ENCODE results near the gene MSLN.

The MSLN gene

DNA sequence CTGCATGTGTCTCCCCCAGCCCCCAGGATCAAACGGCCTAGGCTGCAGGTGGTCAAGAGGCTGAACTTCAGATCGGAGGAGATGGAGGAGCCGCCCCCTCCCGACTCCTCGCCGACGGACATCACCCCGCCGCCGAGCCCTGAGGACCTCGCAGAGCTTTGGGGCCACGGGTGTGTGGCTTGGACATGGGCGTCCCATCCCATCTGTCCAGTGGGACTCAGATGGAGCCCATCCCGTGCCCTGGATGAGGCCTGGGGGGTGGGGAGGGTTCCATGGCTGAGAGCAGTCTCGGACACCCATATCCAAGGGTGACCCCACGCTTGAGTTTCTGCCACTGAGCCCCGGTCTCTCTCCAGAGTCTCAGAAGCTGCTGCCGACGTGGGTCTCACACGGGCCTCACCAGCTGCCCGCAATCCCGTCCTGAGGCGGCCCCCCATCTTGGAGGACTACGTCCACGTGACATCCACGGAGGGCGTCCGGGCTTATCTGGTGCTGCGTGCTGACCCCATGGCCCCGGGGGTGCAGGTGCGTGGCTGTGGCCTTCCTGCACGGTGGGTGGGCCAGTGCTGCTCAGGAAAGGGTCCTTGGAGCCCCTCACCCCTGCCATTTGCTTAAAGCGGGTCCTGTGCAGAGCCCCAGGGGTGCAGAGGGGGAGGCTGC lies 28.8 kb downstream of the MSLN start:
- no peak for TF ChIP-seq JUND (IDR thresholded peaks at IDR 0.05; ENCODE audit: low read depth)
- no peak for DNase-seq (ENCODE audit: low read depth in 1 of 2, low spot score in 1 of 2)
- in situ Hi-C loops (cut with HindIII; ENCODE audit: low pct_unique_long_range_greater_than_20kb, low sequenced_read_pairs) = no loop called here

DNA sequence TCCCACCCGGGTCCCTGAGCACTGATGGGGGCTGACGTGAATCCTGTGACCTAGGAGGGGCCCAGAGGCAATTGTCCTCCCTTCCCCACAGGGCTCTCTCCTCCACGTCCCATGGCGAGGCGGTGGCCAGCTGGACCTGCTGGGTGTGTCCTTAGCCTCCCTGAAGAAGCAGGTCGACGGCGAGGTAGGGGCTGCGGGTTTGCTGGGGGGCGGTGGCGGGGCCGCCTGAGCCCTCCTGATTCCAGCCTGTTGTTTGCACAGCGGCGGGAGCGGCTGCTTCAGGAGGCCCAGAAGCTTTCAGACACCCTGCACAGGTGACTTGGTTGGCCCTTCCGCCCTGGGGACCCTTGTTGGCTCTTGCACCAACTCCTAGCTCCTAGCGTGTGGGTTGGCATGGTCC lies 29.6 kb downstream of the MSLN start:
- in situ Hi-C loops (cut with HindIII; ENCODE audit: low pct_unique_long_range_greater_than_20kb, low sequenced_read_pairs) = no loop called here
- TF ChIP-seq JUND (IDR thresholded peaks at IDR 0.05; ENCODE audit: low read depth) = no peak
- DNase-seq (ENCODE audit: low read depth in 1 of 2, low spot score in 1 of 2) = no peak

DNA sequence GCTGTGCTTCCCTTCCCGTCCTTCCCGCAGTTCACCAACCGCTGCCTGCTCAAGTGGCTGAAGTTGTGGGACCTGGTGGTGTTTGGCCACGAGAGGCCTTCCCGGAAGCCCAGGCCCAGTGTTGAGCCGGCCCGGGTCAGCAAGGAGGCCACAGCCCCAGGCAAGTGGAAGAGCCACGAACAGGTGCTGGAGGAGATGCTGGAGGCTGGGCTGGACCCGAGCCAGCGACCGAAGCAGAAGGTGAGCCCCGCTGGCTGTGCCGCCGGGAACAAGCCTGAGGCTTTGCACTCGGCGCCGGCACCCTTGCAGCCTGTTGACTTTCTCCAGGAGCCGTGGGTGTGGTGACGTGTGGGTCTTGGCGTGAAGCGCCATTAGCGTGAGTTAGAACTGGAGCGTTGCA lies 30.6 kb downstream of the MSLN start:
- in situ Hi-C loops (cut with HindIII; ENCODE audit: low pct_unique_long_range_greater_than_20kb, low sequenced_read_pairs) = no loop called here
- no peak for TF ChIP-seq JUND (IDR thresholded peaks at IDR 0.05; ENCODE audit: low read depth)
- DNase-seq (ENCODE audit: low read depth in 1 of 2, low spot score in 1 of 2) = no peak

DNA sequence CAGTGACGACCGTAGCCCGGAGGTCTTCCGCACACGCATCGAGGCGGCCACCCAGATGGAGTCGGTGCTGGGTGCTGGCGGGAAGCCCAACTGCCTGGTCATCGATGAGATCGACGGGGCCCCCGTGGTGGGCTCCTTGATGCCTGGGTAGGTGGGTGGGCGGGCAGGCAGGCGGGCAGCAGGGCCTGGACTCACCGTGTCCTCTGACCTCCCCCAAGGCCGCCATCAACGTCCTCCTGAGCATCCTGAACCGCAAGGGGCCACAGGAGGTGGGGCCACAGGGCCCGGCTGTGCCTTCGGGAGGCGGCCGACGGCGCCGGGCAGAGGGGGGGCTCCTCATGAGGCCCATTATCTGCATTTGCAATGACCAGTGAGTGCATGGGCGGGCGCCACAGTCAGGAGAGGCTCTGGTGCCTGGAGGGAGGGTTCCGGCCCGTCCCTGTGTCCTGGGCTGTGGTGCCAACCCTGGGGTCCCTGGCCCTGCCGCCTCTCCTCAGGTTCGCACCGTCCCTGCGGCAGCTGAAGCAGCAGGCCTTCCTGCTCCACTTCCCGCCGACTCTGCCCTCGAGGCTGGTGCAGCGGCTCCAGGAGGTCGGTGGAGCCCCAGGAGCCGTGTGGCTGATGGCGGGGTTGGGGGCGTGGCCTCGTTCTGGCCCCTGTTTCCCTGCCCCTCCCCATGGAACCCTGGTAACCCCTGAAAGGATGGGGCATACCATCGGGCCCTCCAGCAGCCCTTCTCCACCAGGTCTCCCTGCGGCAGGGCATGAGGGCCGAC lies 31.9 kb downstream of the MSLN start:
- no peak for TF ChIP-seq JUND (IDR thresholded peaks at IDR 0.05; ENCODE audit: low read depth)
- DNase-seq (ENCODE audit: low read depth in 1 of 2, low spot score in 1 of 2) = no peak
- in situ Hi-C loops (cut with HindIII; ENCODE audit: low pct_unique_long_range_greater_than_20kb, low sequenced_read_pairs) = no loop called here

DNA sequence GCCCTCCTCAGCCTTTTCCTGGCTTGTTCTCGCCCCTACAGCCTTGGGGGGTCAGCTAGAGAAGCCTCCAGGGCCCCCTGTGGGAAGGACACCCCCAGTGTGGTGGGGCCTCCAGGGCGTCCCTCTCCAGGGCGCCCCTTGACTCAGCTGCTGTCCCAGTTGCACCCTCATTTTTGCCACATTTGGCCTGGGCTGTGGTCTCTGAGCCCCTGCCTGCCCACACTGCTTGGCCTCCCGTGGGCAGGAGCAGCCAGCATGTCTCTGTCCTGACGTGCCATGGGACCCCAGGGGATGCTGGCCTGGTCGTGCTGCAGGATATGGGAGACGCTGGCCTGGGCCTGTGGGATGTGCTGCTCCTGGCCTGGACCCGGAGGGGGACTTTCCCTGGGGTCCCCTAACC lies 32.9 kb downstream of the MSLN start:
- DNase-seq (ENCODE audit: low read depth in 1 of 2, low spot score in 1 of 2) = no peak
- TF ChIP-seq JUND (IDR thresholded peaks at IDR 0.05; ENCODE audit: low read depth) = no peak
- in situ Hi-C loops (cut with HindIII; ENCODE audit: low pct_unique_long_range_greater_than_20kb, low sequenced_read_pairs) = no loop called here

DNA sequence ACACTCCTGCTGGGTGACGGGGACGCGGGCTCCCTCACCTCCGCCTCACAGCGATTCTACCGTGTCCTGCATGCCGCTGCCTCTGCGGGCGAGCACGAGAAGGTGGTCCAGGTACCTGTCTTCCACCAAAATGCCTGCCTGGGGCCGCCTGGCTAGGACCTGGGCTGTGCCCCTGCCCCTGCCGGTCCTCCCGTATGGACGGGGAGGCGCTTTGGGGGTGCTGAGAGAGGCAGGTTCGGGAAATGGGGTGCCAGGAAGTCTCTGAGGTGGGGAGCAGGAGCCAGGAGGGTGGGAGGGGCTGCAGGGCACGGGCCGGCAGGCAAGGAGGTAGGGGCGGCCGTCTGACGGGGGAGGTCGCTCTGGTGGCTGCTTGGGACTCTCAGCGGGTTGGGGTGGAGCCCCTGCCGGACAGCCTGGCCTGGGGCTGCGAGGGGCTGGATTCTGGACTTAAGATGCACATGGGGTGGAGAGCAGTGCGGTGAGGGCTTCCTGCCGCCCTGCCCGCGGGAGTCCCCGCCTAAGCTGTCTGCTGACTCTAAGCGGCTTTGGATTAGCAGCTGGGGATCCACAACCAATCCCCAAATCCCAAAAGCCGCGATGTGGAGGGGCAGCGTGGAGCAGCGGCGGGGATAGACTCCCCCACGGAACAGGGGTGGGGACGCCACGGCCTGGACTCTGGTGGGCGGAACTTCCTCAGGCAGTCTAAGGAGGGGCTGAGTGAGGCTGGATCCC lies 33.7 kb downstream of the MSLN start:
- DNase-seq (ENCODE audit: low read depth in 1 of 2, low spot score in 1 of 2) = no peak
- in situ Hi-C loops (cut with HindIII; ENCODE audit: low pct_unique_long_range_greater_than_20kb, low sequenced_read_pairs) = no loop called here
- no peak for TF ChIP-seq JUND (IDR thresholded peaks at IDR 0.05; ENCODE audit: low read depth)

DNA sequence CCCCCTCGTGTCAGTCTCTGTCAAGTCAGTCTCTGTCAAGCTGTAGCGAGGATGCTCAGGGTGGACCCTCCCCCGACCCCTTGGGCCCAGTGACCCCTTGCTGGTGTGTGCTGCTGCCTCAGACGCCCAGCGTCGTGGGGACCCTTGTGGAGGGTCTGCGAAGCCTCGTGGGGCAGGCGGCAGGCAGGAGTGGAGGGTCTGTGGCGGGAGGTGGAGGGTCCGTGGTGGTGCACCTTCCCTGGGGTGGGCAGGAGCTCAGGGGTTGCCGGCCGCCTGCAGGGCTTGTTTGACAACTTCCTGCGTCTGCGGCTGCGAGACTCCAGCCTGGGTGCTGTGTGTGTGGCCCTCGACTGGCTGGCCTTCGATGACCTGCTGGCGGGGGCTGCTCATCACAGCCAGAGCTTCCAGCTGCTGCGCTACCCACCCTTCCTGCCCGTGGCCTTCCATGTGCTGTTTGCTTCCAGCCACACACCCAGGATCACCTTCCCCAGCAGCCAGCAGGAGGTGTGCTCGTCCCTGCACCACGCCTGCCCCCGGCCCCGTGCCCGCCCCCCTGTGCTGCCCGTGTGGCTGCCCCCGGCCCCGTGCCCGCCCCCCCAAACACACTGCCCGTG lies 34.4 kb downstream of the MSLN start:
- TF ChIP-seq JUND (IDR thresholded peaks at IDR 0.05; ENCODE audit: low read depth) = no peak
- no peak for DNase-seq (ENCODE audit: low read depth in 1 of 2, low spot score in 1 of 2)
- in situ Hi-C loops (cut with HindIII; ENCODE audit: low pct_unique_long_range_greater_than_20kb, low sequenced_read_pairs) = no loop called here

DNA sequence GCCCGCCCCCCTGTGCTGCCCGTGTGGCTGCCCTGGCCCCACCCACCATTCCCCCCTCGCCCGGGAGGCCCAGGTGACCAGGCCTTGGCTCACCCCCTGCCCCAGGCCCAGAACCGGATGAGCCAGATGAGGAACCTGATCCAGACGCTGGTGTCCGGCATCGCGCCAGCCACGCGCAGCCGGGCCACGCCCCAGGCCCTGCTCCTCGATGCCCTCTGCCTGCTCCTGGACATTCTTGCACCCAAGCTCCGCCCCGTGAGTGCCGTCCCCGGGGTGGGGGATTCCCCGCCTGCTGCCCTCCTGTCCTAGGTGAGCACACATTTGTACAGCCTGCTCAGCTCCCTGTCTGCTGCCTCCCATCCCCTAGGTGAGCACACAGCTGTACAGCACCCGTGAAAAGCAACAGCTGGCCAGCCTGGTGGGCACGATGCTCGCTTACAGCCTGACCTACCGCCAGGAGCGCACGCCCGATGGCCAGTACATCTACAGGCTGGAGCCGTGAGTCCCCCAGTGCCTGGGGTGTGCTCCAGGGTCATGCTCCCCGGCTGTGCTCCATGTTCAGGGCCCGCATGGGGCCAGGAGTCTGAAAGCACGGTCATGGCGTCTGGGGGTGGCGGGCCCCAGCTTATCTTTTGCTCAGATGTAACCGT lies 35.2 kb downstream of the MSLN start:
- peak; percentile 65 to 91 for DNase-seq (ENCODE audit: low read depth in 1 of 2, low spot score in 1 of 2)
- in situ Hi-C loops (cut with HindIII; ENCODE audit: low pct_unique_long_range_greater_than_20kb, low sequenced_read_pairs) = no loop called here
- no peak for TF ChIP-seq JUND (IDR thresholded peaks at IDR 0.05; ENCODE audit: low read depth)

DNA sequence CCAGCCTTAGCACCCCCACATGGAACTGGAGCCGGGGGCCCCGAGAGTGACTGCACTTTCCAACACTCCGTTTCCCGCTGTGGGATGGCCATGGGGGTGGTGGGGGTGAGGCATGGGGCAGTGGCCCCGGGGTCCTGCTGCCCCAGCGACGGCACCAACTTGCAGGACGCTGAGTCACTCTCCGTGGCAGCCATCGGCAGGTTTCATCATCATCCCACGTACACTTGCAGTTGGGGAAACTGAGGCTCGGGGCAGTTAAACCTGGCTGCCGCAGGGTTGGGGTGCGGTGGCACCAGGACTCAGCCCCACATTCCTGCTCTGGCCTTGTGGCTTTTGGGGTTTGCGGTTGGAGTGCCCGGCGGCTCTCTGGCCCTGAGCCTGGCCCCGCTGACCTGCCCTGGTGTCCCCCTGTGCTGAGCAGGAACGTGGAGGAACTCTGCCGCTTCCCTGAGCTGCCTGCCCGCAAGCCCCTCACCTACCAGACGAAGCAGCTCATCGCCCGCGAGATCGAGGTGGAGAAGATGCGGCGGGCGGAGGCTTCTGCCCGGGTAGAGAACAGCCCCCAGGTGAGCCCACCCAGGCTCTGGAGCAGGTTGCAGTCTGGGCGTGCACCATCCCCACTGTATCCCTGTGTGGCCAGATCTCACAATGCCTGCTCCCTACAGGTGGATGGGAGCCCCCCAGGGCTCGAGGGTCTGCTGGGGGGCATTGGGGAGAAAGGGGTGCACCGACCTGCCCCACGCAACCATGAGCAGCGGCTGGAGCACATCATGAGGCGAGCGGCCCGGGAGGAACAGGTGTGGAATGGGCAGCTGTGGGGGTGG lies 36.0 kb downstream of the MSLN start:
- no peak for TF ChIP-seq JUND (IDR thresholded peaks at IDR 0.05; ENCODE audit: low read depth)
- DNase-seq (ENCODE audit: low read depth in 1 of 2, low spot score in 1 of 2) = no peak
- in situ Hi-C loops (cut with HindIII; ENCODE audit: low pct_unique_long_range_greater_than_20kb, low sequenced_read_pairs) = no loop called here

DNA sequence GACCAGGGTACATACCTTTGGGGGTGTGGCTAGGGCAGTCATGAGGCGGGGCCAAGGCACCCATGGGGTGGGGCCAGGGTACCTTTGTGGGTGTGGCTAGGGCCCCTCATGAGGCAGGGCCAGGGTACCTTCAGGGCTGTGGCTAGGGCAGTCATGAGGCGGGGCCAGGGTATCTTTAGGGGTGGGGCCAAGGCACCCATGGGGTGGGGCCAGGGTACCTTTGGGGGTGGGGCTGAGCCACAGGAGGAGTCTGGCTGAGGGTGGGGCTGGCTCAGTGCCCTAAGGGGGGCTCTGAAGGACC lies 36.5 kb downstream of the MSLN start:
- DNase-seq (ENCODE audit: low read depth in 1 of 2, low spot score in 1 of 2) = peak in 1 of 2 experiments; percentile 83
- in situ Hi-C loops (cut with HindIII; ENCODE audit: low pct_unique_long_range_greater_than_20kb, low sequenced_read_pairs) = no loop called here
- no peak for TF ChIP-seq JUND (IDR thresholded peaks at IDR 0.05; ENCODE audit: low read depth)

DNA sequence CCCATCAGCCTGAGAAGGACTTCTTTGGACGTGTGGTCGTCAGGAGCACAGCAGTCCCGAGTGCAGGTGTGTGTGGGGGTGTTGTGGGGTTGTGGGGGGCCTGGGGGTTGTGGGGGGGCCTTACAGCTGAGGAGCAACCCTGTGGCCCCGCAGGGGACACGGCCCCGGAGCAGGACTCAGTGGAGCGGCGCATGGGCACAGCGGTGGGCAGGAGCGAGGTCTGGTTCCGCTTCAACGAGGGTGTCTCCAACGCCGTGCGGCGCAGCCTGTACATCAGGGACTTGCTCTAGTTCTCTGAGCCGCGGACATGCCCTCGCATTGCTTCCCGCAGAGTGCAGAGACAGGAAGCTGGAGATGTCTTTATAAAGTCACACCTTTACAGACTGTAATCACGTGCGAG lies 37.2 kb downstream of the MSLN start:
- no peak for TF ChIP-seq JUND (IDR thresholded peaks at IDR 0.05; ENCODE audit: low read depth)
- in situ Hi-C loops (cut with HindIII; ENCODE audit: low pct_unique_long_range_greater_than_20kb, low sequenced_read_pairs) = no loop called here
- DNase-seq (ENCODE audit: low read depth in 1 of 2, low spot score in 1 of 2) = no peak

DNA sequence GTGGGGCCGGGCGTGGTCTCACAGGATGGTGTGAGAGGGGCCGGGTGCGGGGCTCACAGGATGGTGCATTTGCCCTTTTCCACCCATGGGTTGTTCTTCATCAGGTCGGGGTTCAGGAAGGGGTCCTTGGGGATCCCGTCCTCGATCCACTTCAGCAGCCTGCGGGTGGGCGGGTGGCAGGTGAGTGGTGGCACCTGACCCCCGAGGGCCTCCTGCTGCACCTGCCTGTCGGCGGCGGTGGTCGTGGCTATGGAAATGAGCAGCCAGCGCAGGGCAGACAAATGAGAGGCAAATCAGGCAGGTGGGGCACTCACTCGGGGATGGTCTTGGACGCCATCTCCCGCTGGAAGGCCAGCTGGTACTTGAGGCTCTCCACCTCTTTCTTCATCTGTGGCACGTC lies 38.1 kb downstream of the MSLN start:
- TF ChIP-seq JUND (IDR thresholded peaks at IDR 0.05; ENCODE audit: low read depth) = no peak
- no peak for DNase-seq (ENCODE audit: low read depth in 1 of 2, low spot score in 1 of 2)
- in situ Hi-C loops (cut with HindIII; ENCODE audit: low pct_unique_long_range_greater_than_20kb, low sequenced_read_pairs) = no loop called here
